PC-3 (cell line): Measurements from ENCODE around the gene MSMP. TPM values are rescaled to one million over a fixed set of nuclear protein-coding genes. Genes with fewer than 3 reads are reported as not detected.

Experiments used
- ATAC-seq: fragments of 200-7000 bp; cut with Tn5 transposase; 2 replicates; pipeline ENCODE4 v1.9.1; 2020; ENCODE audit warnings: mild to moderate bottlenecking, moderate library complexity
- BruUV-seq: library from RNA; stranded (reverse); fragments of 400-500 nt; replicated peaks from 2 replicates; lab custom pipeline; 2021; lab: Mats Ljungman, UMichigan
- CTCF ChIA-PET: fragments of 300-600 bp; sonication (Branson Sonifier 250); formaldehyde crosslinking; loops from one replicate; lab custom pipeline; 2022; ENCODE audit warnings: antibody characterized with exemption; lab: Charles Lee
- POLR2A ChIA-PET: fragments of 300-600 bp; sonication (Branson Sonifier 250); formaldehyde crosslinking; loops from one replicate; lab custom pipeline; 2022; ENCODE audit warnings: antibody characterized with exemption; ENCODE audit not compliant: unreplicated experiment; lab: Charles Lee
- DNase-seq: peaks from one replicate; pipeline ENCODE4 v3.0.0-alpha.2; 2015
- H2AFZ ChIP-seq: fragments of 300-600 bp; sonication (generic); 2 replicates; pipeline ENCODE4 v1.6.0; 2016; ENCODE audit warnings: antibody characterized with exemption, low read length
- H3F3A ChIP-seq: fragments of 300-600 bp; sonication (generic); one replicate; pipeline ENCODE4 v1.6.0; 2017; ENCODE audit warnings: antibody characterized with exemption, low read length, control low read depth, mild to moderate bottlenecking; ENCODE audit not compliant: unreplicated experiment
- H3K27ac ChIP-seq: fragments of 300-600 bp; sonication (generic); 2 replicates; pipeline ENCODE4 v1.5.1; 2016; ENCODE audit warnings: mild to moderate bottlenecking, low read length
- H3K27me3 ChIP-seq: fragments of 300-600 bp; sonication (generic); 2 replicates; pipeline ENCODE4 v1.6.1; 2016; ENCODE audit warnings: low read length, mixed read lengths
- H3K36me3 ChIP-seq: fragments of 300-600 bp; sonication (generic); 2 replicates; pipeline ENCODE4 v1.6.1; 2016; ENCODE audit warnings: low read depth, mixed run types, low read length, mixed read lengths
- H3K4me1 ChIP-seq: fragments of 300-600 bp; sonication (generic); 2 replicates; pipeline ENCODE4 v1.5.1; 2016; ENCODE audit warnings: low read length; ENCODE audit not compliant: insufficient read depth
- H3K4me2 ChIP-seq: fragments of 300-600 bp; sonication (generic); 2 replicates; pipeline ENCODE4 v1.6.0; 2016; ENCODE audit warnings: low read length
- H3K4me3 ChIP-seq: fragments of 300-600 bp; sonication (generic); 2 replicates; pipeline ENCODE4 v1.5.1; 2016; ENCODE audit warnings: mild to moderate bottlenecking, low read length, mixed read lengths
- H3K79me2 ChIP-seq: fragments of 300-600 bp; sonication (generic); 2 replicates; pipeline ENCODE4 v1.6.1; 2017; ENCODE audit warnings: low read length, mixed read lengths
- H3K9ac ChIP-seq: fragments of 300-600 bp; sonication (generic); 2 replicates; pipeline ENCODE4 v1.6.0; 2016; ENCODE audit warnings: mild to moderate bottlenecking, low read length
- H3K9me2 ChIP-seq: fragments of 300-600 bp; sonication (generic); replicated peaks from 2 replicates; pipeline ENCODE4 v1.6.1; 2016; ENCODE audit warnings: mixed run types, low read length, mixed read lengths
- H3K9me3 ChIP-seq: fragments of 300-600 bp; sonication (generic); 2 replicates; pipeline ENCODE4 v1.6.1; 2016; ENCODE audit warnings: low read length, mixed read lengths
- H4K20me1 ChIP-seq: fragments of 300-600 bp; sonication (generic); 2 replicates; pipeline ENCODE4 v1.6.1; 2016; ENCODE audit warnings: low read length, mixed read lengths
- EZH2 ChIP-seq: fragments of 300-600 bp; sonication (generic); IDR thresholded peaks from one replicate; pipeline ENCODE4 v1.6.1; 2017; ENCODE audit warnings: antibody characterized with exemption, mild to moderate bottlenecking, low read length; ENCODE audit not compliant: unreplicated experiment
- EZH2phosphoT487 ChIP-seq: fragments of 300-600 bp; sonication (generic); IDR thresholded peaks from 2 replicates; pipeline ENCODE4 v1.6.1; 2018; ENCODE audit warnings: mild to moderate bottlenecking, antibody characterized with exemption, low read length, borderline replicate concordance
- intact Hi-C: fragments of 100-400 bp; cut with micrococcal nuclease; formaldehyde crosslinking; loops from 2 replicates; pipeline ENCODE4 v1.9.0; 2023
- total RNA-seq: library from RNA; depleted of rRNA; stranded (reverse); fragments of >200 nt; gene quantifications from 2 replicates; pipeline ENCODE4 v1.2.3, GENCODE V29; 2014
- TF ChIP-seq, protein P1 (sequence below): fragments of 300-600 bp; sonication (generic); conservative IDR thresholded peaks from 2 replicates; pipeline ENCODE4 v1.5.1; 2017; ENCODE audit warnings: antibody characterized with exemption, low read depth, mild to moderate bottlenecking, low read length

The MSMP gene
- total RNA-seq, 1 experiment from 2014 or later = 149 TPM

DNA sequence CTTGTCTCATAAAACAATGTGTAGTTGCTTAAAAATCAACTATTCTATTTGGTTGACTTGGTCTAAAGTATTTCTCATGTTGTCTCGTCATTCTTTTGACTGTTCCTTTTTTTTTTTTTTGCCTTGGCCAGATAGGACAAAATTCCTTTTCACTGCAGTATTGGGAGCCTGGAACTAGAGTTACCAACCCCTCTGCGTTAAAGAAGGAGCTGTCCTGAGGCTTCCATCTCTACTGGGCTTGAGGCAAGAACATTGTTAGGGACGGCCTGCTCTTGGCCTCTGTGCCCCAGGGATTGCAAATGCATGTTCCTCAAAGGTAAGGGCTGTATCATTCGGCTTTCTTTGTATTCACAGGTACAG lies 35.9 kb upstream of the MSMP start:
- Histone ChIP-seq H4K20me1 (no peaks in the 10 kb centered on the region), H3K4me2 (no peak overlapping the region), H3K4me1 (peaks cover 10% of the 10 kb centered on the region), H3K27me3 (no peaks in the 10 kb centered on the region), H3K9me3 (no peaks in the 10 kb centered on the region), H3K36me3 (no peaks in the 10 kb centered on the region), H3F3A (no peaks in the 10 kb centered on the region), H3K9ac (no peak overlapping the region), H3K4me3 (no peak overlapping the region), H3K79me2 (no peaks in the 10 kb centered on the region), H3K9me2 (no peaks in the 10 kb centered on the region), H2AFZ (0 out of 2 replicates have a peak overlapping the region, but pooled peaks have one; percentile 39), H3K27ac (no peak overlapping the region)
- DNase-seq = no peak
- CTCF ChIA-PET = interaction anchor here (0.9 to 1.8 kb wide), 8 partner anchors 22 to 92 kb away, joined by 3 to 41 read pairs (median 4); partner anchors contain the start of genes HINT2 and SPAG8
- TF ChIP-seq, protein P1, sequence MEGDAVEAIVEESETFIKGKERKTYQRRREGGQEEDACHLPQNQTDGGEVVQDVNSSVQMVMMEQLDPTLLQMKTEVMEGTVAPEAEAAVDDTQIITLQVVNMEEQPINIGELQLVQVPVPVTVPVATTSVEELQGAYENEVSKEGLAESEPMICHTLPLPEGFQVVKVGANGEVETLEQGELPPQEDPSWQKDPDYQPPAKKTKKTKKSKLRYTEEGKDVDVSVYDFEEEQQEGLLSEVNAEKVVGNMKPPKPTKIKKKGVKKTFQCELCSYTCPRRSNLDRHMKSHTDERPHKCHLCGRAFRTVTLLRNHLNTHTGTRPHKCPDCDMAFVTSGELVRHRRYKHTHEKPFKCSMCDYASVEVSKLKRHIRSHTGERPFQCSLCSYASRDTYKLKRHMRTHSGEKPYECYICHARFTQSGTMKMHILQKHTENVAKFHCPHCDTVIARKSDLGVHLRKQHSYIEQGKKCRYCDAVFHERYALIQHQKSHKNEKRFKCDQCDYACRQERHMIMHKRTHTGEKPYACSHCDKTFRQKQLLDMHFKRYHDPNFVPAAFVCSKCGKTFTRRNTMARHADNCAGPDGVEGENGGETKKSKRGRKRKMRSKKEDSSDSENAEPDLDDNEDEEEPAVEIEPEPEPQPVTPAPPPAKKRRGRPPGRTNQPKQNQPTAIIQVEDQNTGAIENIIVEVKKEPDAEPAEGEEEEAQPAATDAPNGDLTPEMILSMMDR = no peak
- TF ChIP-seq EZH2 = no peak
- no peak for TF ChIP-seq EZH2phosphoT487
- BruUV-seq = no TSS peak
- POLR2A ChIA-PET = interaction anchor here (0.8 kb wide), 1 partner anchor 92 kb away, joined by 3 read pairs; no protein-coding TSS in a partner anchor
- no peak; the same call in 1 of the 2 replicates for ATAC-seq
- intact Hi-C loops = loop anchor here (1.0 to 10.0 kb wide), 4 partner anchors 25 to 135 kb away; partner anchors contain the start of genes CCDC107, HINT2, RMRP and SIT1

DNA sequence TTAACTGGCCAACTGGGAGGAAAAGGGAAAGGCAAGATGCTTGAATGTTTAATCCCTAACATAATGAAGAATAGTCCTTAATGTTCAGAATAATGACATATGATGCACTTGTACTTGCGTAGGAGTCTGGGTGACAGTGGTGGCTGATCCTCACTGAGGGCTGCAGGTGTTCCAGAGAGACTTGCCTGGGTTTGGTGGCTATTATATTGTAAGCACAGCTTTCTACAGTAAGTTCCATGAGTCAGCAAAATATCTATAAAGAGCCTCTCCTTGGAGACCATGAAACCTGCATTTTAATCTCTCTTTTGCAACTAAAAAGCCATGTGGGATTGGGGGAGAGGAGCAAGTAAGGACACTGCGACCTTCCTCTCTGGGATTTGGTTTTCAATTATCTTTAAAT lies 35.5 kb upstream of the MSMP start:
- no peaks in the 10 kb centered on the region for H3K9me3 ChIP-seq
- H3K27me3 ChIP-seq = no peaks in the 10 kb centered on the region
- H3K9me2 ChIP-seq = no peaks in the 10 kb centered on the region
- intact Hi-C loops = no loop called here
- H3K4me2 ChIP-seq = no peak overlapping the region
- no peaks in the 10 kb centered on the region for H3F3A ChIP-seq
- no peaks in the 10 kb centered on the region for H4K20me1 ChIP-seq
- DNase-seq = no peak
- no peaks in the 10 kb centered on the region for H3K36me3 ChIP-seq
- H3K4me1 ChIP-seq = peaks cover 5% of the 10 kb centered on the region
- H3K9ac ChIP-seq = no peak overlapping the region
- TF ChIP-seq, protein P1 = no peak
- no peak for TF ChIP-seq EZH2phosphoT487
- TF ChIP-seq EZH2 = no peak
- no peak overlapping the region for H2AFZ ChIP-seq
- H3K4me3 ChIP-seq = no peak overlapping the region
- CTCF ChIA-PET = interaction anchor here (1.2 to 1.8 kb wide), 5 partner anchors 25 to 93 kb away, joined by 3 to 41 read pairs (median 6); partner anchors contain the start of gene HINT2
- POLR2A ChIA-PET = no interaction called here
- H3K79me2 ChIP-seq = no peaks in the 10 kb centered on the region
- BruUV-seq = no TSS peak
- no peak overlapping the region for H3K27ac ChIP-seq
- ATAC-seq = no peak

DNA sequence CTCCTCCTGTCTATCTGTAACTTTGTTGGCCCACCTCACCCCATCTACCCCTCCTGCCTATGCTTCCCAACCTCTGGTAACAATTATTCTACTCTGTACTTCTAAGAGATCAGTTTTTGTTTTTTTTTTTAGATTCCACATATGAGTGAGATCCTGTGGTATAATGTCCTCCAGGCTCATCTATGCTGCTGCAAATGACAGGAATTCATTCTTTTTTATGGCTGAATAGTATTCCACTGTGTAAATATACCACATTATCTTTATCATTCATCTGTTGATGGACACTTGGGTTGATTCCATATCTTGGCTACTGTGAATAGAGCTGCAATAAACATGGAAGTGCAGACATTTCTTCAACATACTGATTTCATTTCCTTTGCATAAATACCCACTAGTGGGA lies 29.3 kb upstream of the MSMP start:
- Histone ChIP-seq H4K20me1 (no peaks in the 10 kb centered on the region), H3K27me3 (no peaks in the 10 kb centered on the region)

More for the DNA sequence above, 29.3 kb upstream of the MSMP start:
- no peaks in the 10 kb centered on the region for H3K9me3 ChIP-seq
- no peak for ATAC-seq
- intact Hi-C loops = no loop called here
- no TSS peak for BruUV-seq
- no peak overlapping the region for H3K4me2 ChIP-seq
- CTCF ChIA-PET = no interaction called here
- no peaks in the 10 kb centered on the region for H3K9me2 ChIP-seq
- H3K36me3 ChIP-seq = no peaks in the 10 kb centered on the region
- H2AFZ ChIP-seq = no peak overlapping the region
- no peak overlapping the region for H3K4me3 ChIP-seq
- no peaks in the 10 kb centered on the region for H3F3A ChIP-seq
- POLR2A ChIA-PET = no interaction called here
- H3K27ac ChIP-seq = no peak overlapping the region
- no peak overlapping the region for H3K9ac ChIP-seq
- TF ChIP-seq EZH2 (no peak), EZH2phosphoT487 (no peak)
- TF ChIP-seq, protein P1 = no peak
- no peaks in the 10 kb centered on the region for H3K79me2 ChIP-seq
- no peak for DNase-seq
- H3K4me1 ChIP-seq = no peaks in the 10 kb centered on the region
